ENCODE measurements around the gene AGMO.

GRCh38 chr7:15378494-15379145, 183.2 kb downstream of the AGMO start:
- TF ChIP-seq, protein P1, sequence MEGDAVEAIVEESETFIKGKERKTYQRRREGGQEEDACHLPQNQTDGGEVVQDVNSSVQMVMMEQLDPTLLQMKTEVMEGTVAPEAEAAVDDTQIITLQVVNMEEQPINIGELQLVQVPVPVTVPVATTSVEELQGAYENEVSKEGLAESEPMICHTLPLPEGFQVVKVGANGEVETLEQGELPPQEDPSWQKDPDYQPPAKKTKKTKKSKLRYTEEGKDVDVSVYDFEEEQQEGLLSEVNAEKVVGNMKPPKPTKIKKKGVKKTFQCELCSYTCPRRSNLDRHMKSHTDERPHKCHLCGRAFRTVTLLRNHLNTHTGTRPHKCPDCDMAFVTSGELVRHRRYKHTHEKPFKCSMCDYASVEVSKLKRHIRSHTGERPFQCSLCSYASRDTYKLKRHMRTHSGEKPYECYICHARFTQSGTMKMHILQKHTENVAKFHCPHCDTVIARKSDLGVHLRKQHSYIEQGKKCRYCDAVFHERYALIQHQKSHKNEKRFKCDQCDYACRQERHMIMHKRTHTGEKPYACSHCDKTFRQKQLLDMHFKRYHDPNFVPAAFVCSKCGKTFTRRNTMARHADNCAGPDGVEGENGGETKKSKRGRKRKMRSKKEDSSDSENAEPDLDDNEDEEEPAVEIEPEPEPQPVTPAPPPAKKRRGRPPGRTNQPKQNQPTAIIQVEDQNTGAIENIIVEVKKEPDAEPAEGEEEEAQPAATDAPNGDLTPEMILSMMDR (IDR thresholded peaks at IDR 0.05): no peak
- no peak for TF ChIP-seq POLR2A (IDR thresholded peaks at IDR 0.05; ENCODE audit: low read depth)
